Caco-2 (cell line): Measurements from ENCODE around the gene MOK. TPM values are rescaled to one million over a fixed set of nuclear protein-coding genes. Genes with fewer than 3 reads are reported as not detected.

ENCODE experiments used
- BruUV-seq: library from RNA; stranded (reverse); fragments of 400-500 nt; replicated peaks from 2 replicates; lab custom pipeline; 2021; lab: Mats Ljungman, UMichigan
- CTCF ChIA-PET: fragments of 300-600 bp; sonication (Branson Sonifier 250); formaldehyde crosslinking; loops from one replicate; lab custom pipeline; 2022; ENCODE audit warnings: antibody characterized with exemption; lab: Charles Lee
- POLR2A ChIA-PET: fragments of 300-600 bp; sonication (Branson Sonifier 250); formaldehyde crosslinking; loops from one replicate; lab custom pipeline; 2022; ENCODE audit warnings: antibody characterized with exemption; lab: Charles Lee
- DNase-seq, 2 experiments: peaks; one replicate each; pipeline versions ENCODE4 v3.0.0 to v3.0.0-alpha.2; 2020 to 2022
- H3K27me3 ChIP-seq: replicated peaks from 2 replicates; pipeline ENCODE4 v1.6.0; 2011; ENCODE audit warnings: low read length; ENCODE audit not compliant: control insufficient read depth, insufficient read depth
- H3K36me3 ChIP-seq: 2 replicates; pipeline ENCODE4 v1.5.1; 2011; ENCODE audit warnings: low read length; ENCODE audit not compliant: control insufficient read depth, insufficient read depth
- H3K4me1 ChIP-seq: fragments of 250-450 bp; sonication (Bioruptor Pico); 2 replicates; pipeline ENCODE4 v1.5.1; 2020; ENCODE audit warnings: mild to moderate bottlenecking
- H3K4me3 ChIP-seq: 2 replicates; pipeline ENCODE4 v1.5.1; 2011; ENCODE audit warnings: low read depth, mild to moderate bottlenecking, control low read depth, low read length
- H3K9me3 ChIP-seq: fragments of 250-450 bp; sonication (Bioruptor Pico); 2 replicates; pipeline ENCODE4 v1.5.1; 2020; ENCODE audit warnings: mild to moderate bottlenecking, moderate library complexity
- H3K27ac Mint-ChIP-seq: one replicate; pipeline ENCODE4 v1.8.0; 2022; ENCODE audit warnings: mixed read lengths; ENCODE audit not compliant: unreplicated experiment
- H3K27me3 Mint-ChIP-seq: one replicate; pipeline ENCODE4 v1.8.0; 2022; ENCODE audit warnings: mixed read lengths; ENCODE audit not compliant: insufficient read depth, unreplicated experiment
- H3K36me3 Mint-ChIP-seq: one replicate; pipeline ENCODE4 v1.8.0; 2022; ENCODE audit warnings: mild to moderate bottlenecking, mixed read lengths; ENCODE audit not compliant: insufficient read depth, unreplicated experiment
- H3K4me1 Mint-ChIP-seq: one replicate; pipeline ENCODE4 v1.8.0; 2022; ENCODE audit warnings: low read depth, mixed read lengths; ENCODE audit not compliant: unreplicated experiment
- H3K4me3 Mint-ChIP-seq: one replicate; pipeline ENCODE4 v1.8.0; 2022; ENCODE audit warnings: mild to moderate bottlenecking, moderate library complexity, mixed read lengths; ENCODE audit not compliant: unreplicated experiment
- H3K9me3 Mint-ChIP-seq: one replicate; pipeline ENCODE4 v1.8.0; 2022; ENCODE audit warnings: mixed read lengths; ENCODE audit not compliant: unreplicated experiment
- intact Hi-C: fragments of 100-400 bp; cut with micrococcal nuclease; formaldehyde crosslinking; loops from one replicate; pipeline ENCODE4 v1.10.0; 2022; ENCODE audit not compliant: unreplicated experiment
- total RNA-seq: library from RNA; stranded (reverse); gene quantifications from 2 replicates; pipeline ENCODE4 v1.2.3, GENCODE V29; 2022
- TF ChIP-seq, protein P1 (sequence below), 2 experiments: fragments of 200-600 bp in 1 of 2; IDR thresholded peaks; 1 replicate in 1 of 2; 2 replicates in 1 of 2; pipeline versions ENCODE4 v1.5.1 to v1.8.0; 2011 to 2022; ENCODE audit warnings: antibody characterized with exemption in 1 of 2, control low read depth in 1 of 2, inconsistent platforms in 1 of 2, low read depth in 1 of 2, low read length in 1 of 2, mild to moderate bottlenecking in 1 of 2, moderate library complexity in 1 of 2; ENCODE audit not compliant: insufficient read depth in 1 of 2, severe bottlenecking in 1 of 2, unreplicated experiment in 1 of 2

Gene MOK
- total RNA-seq, 1 experiment from 2014 or later, result 1.4 TPM

DNA sequence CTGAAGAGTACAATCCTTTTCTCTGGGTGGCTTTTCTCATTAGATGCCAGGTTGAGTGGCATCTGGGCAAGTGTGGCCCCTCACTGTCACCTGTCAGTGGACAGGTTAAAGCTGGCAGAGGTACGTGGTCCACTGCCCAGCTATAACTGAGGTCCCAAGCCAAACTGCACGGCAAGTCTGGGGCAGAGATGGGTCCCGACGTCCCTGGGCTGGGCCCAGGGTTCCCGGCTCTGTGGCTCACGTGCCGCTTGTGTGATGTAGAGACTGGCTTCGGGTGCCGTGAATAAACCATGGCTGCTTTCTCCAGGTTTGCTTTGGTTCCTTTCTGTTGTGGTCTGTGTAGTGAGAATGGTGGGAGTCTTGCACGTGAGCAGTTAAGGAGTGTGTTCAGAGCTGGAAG is 87.6 kb downstream of the MOK start:
- ChIA-PET POLR2A (no interaction called here), CTCF (interaction anchor here (0.7 kb wide), 1 partner anchor 99 kb away, joined by 4 read pairs; no protein-coding TSS in a partner anchor)
- DNase-seq, result no peak
- Mint-ChIP-seq H3K9me3 (no peaks in the 10 kb centered on the region), H3K4me3 (no peak overlapping the region), H3K27me3 (no peaks in the 10 kb centered on the region), H3K27ac (no peak overlapping the region), H3K36me3 (peaks cover 8% of the 10 kb centered on the region), H3K4me1 (no peaks in the 10 kb centered on the region)
- no peaks in the 10 kb centered on the region for H3K27me3 ChIP-seq
- TF ChIP-seq, protein P1, sequence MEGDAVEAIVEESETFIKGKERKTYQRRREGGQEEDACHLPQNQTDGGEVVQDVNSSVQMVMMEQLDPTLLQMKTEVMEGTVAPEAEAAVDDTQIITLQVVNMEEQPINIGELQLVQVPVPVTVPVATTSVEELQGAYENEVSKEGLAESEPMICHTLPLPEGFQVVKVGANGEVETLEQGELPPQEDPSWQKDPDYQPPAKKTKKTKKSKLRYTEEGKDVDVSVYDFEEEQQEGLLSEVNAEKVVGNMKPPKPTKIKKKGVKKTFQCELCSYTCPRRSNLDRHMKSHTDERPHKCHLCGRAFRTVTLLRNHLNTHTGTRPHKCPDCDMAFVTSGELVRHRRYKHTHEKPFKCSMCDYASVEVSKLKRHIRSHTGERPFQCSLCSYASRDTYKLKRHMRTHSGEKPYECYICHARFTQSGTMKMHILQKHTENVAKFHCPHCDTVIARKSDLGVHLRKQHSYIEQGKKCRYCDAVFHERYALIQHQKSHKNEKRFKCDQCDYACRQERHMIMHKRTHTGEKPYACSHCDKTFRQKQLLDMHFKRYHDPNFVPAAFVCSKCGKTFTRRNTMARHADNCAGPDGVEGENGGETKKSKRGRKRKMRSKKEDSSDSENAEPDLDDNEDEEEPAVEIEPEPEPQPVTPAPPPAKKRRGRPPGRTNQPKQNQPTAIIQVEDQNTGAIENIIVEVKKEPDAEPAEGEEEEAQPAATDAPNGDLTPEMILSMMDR (IDR thresholded peaks at IDR 0.05; ENCODE audit: insufficient read depth in 1 of 2, low read depth in 1 of 2, low read length in 1 of 2, severe bottlenecking in 1 of 2, unreplicated experiment in 1 of 2), result no peak
- H3K4me3 ChIP-seq, result no peak overlapping the region
- intact Hi-C loops, result no loop called here
- no peaks in the 10 kb centered on the region for H3K36me3 ChIP-seq
- H3K4me1 ChIP-seq, result no peaks in the 10 kb centered on the region
- BruUV-seq, result no TSS peak
- H3K9me3 ChIP-seq, result no peaks in the 10 kb centered on the region

DNA sequence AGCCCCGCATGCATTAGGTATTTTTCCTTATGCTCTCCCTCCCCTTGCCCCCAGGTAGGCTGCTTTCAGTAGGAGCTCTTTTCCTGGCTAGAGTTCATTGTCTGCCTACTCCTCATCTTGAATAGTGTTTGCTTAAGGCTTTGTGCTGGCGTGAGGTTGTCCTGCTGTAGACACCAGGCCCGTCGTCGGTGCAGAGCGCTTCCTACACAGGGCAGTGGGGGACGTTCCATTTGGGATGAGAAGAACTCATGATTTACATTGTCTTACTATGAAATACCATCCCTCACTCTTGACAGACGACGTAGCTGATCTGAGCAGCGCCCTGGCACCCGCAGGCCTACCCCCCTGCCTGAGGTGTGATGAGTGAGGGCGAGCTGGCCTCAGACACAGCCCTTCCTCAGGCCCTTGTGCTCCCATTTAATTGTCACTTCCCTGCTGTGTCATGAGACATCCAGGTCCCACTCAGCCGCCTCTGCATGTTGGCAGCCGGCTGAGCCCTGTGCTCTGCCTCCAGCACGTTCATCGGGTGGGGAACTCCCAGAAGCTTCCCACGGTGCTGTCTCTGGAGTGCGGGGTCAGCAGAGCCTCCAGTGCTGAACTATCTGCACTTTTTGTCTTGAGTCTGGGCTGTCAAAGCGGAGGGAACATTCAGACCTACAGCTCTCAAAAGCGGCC is 89.3 kb downstream of the MOK start:
- BruUV-seq, result no TSS peak
- Mint-ChIP-seq H3K27ac (no peak overlapping the region), H3K4me1 (no peaks in the 10 kb centered on the region), H3K36me3 (peaks cover 8% of the 10 kb centered on the region), H3K27me3 (no peaks in the 10 kb centered on the region), H3K9me3 (no peaks in the 10 kb centered on the region), H3K4me3 (no peak overlapping the region)
- H3K4me1 ChIP-seq, result no peaks in the 10 kb centered on the region
- no peaks in the 10 kb centered on the region for H3K9me3 ChIP-seq
- H3K4me3 ChIP-seq, result no peak overlapping the region
- no peaks in the 10 kb centered on the region for H3K27me3 ChIP-seq
- POLR2A ChIA-PET, result no interaction called here
- no peak for DNase-seq
- no peaks in the 10 kb centered on the region; the same call in 1 of the 2 replicates for H3K36me3 ChIP-seq
- CTCF ChIA-PET, result no interaction called here
- intact Hi-C loops, result no loop called here
- TF ChIP-seq, protein P1 (IDR thresholded peaks at IDR 0.05; ENCODE audit: insufficient read depth in 1 of 2, low read depth in 1 of 2, low read length in 1 of 2, severe bottlenecking in 1 of 2, unreplicated experiment in 1 of 2), result no peak

DNA sequence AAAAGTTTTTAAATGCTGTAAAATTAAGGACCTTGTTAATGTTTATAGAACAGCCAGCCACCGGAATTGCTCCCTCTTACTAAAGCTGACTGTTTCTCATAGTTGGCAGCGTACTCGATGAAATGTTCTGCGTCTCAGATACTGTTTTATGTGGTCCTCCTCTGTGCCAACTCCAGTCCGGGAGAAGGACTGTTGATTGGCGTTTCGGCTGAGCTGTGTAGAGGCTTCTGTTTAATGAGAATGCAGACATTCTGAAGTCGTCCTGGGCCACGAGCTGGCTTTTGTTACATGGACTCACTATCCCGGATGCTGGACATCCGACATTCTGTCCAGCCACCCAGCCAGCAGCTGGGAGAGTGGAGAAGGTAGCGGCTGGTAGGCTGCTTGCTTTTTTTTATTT is 89.9 kb downstream of the MOK start:
- POLR2A ChIA-PET, result no interaction called here

More for the DNA sequence above, 89.9 kb downstream of the MOK start:
- no peaks in the 10 kb centered on the region for H3K9me3 Mint-ChIP-seq
- no peak overlapping the region for H3K27ac Mint-ChIP-seq
- no peak overlapping the region for H3K4me3 Mint-ChIP-seq
- Histone ChIP-seq H3K4me1 (no peaks in the 10 kb centered on the region), H3K27me3 (no peaks in the 10 kb centered on the region), H3K9me3 (no peaks in the 10 kb centered on the region), H3K4me3 (no peak overlapping the region), H3K36me3 (no peaks in the 10 kb centered on the region; the same call in 1 of the 2 replicates)
- no TSS peak for BruUV-seq
- H3K36me3 Mint-ChIP-seq, result peaks cover 8% of the 10 kb centered on the region
- CTCF ChIA-PET, result no interaction called here
- no peaks in the 10 kb centered on the region for H3K27me3 Mint-ChIP-seq
- intact Hi-C loops, result no loop called here
- no peak for DNase-seq
- H3K4me1 Mint-ChIP-seq, result no peaks in the 10 kb centered on the region
- TF ChIP-seq, protein P1 (IDR thresholded peaks at IDR 0.05; ENCODE audit: insufficient read depth in 1 of 2, low read depth in 1 of 2, low read length in 1 of 2, severe bottlenecking in 1 of 2, unreplicated experiment in 1 of 2), result no peak
